Right ventricle myocardium inferior (tissue), 1 donor: ENCODE results near the gene DGUOK. TPM values are rescaled to one million over a fixed set of nuclear protein-coding genes. Genes with fewer than 3 reads are reported as not detected.
"Not testable (repeated sequence)": the region's sequence is repeated elsewhere in the genome, so short reads cannot be mapped to it uniquely, and the experiment has no call there.

Experiments
- ATAC-seq: fragments of 200-7000 bp; cut with Tn5 transposase; one replicate; pipeline ENCODE4 v1.9.1; 2020; ENCODE audit warnings: mild to moderate bottlenecking, moderate library complexity
- DNase-seq: peaks from one replicate; pipeline ENCODE4 v3.0.0; 2021; ENCODE audit errors: missing footprints
- intact Hi-C: fragments of 100-400 bp; cut with DNase I; formaldehyde crosslinking; loops from one replicate; pipeline ENCODE4 v1.11.0; 2022
- total RNA-seq: library from RNA; stranded (reverse); fragmentation: NEBNext Ultra II Directional; extraction: Animal tissue kit (Norgen Biotek cat#: 25700); gene quantifications from one replicate; pipeline ENCODE4 v1.2.1, GENCODE V29; 2021
- donor health status: DM: no; HTN: yes; CAD: no; lungs with severe emphysema.

The DGUOK gene
- total RNA-seq, 1 donor from 2014 or later: 17.9 TPM

- intact Hi-C loops: no loop called here
- ATAC-seq: no peak
- DNase-seq: no peak
Observed at GRCh38 chr2:73937899-73938298, 11.2 kb downstream of the DGUOK start.

GRCh38 chr2:73938718-73939352 is 12.2 kb downstream of the DGUOK start:
- intact Hi-C loops: no loop called here

DNA sequence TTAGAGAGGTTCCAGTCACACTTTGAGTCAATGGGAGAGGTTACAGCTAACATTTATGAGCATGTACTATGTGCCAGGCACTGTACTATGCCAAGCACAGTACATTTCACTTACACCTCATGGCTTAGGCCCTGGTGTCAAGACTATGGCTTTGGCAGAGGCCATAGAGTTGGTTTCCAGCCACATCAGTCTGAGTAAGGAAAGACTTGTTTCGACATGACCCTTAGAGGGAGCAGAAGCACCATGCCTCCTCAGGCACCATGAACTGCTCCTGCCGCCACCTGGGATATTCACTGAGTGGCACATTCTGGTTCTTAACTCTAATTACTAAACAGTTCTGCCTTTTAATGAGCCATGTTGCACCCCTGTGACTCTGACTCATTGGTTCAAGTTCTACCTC is 12.7 kb downstream of the DGUOK start:
- no peak for DNase-seq
- intact Hi-C loops: no loop called here
- ATAC-seq: peak; percentile 81

More at GRCh38 chr2:73938718-73939352, 12.2 kb downstream of the DGUOK start:
- no peak for DNase-seq
- ATAC-seq: no peak

- DNase-seq, intact Hi-C loops, ATAC-seq: not testable (repeated sequence)
Observed at GRCh38 chr2:73940066-73940465, 13.4 kb downstream of the DGUOK start.

DNA sequence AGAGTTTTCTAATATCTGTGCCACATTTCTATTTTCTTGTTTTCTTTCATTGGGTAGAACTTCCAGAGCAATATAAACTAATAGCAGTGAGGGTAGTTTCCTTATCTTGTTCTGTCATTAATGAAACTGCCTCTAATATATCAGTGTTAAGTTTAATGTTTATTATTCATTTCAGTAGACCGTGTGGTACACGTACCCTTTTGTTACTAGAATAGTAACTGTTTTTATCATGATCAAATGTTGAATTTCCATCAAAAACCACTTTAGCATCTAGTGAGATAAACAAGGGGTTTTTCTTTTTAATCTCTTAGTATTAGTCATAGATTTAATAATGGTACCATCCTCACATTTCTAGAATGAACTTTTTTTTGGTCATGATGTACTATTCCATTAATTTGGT is 16.0 kb downstream of the DGUOK start:
- DNase-seq (no peak), ATAC-seq (no peak)
- intact Hi-C loops: no loop called here

GRCh38 chr2:73944714-73945113 is 18.0 kb downstream of the DGUOK start:
- intact Hi-C loops: no loop called here
- ATAC-seq: no peak
- no peak for DNase-seq

DNA sequence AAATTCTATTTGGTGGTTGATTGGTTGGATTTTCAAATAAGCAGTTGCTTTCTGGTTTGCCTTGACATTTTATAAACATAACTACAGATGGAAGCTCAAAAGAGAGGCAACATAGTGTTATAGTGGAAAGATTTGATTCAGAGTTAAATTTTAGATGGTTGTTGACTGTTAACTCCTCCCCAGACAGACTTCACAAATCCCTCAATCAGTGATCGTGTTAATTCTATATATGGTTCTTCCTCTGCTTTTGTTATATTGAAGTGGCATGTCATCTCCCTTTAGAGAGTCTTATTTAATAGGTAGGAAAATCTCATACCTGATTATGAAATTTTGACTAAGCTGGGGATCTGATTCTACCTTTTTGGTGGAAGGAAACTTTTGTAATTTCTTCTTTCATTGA is 19.5 kb downstream of the DGUOK start:
- ATAC-seq: no peak
- intact Hi-C loops: no loop called here

DNA sequence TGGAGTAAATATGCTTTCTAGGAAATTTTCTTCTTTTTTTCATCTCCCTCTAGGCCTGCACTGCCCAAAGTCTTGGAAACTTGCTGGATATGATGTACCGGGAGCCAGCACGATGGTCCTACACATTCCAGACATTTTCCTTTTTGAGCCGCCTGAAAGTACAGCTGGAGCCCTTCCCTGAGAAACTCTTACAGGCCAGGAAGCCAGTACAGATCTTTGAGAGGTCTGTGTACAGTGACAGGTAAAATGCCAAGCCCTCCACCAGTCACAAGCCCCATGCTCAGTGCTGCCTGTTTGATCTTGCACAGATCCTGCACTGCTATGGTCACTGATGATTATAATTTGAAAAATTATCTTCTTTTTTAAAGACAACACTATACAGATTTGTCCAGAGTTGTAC is 20.0 kb downstream of the DGUOK start:
- intact Hi-C loops: no loop called here
- ATAC-seq: no peak

More for the DNA sequence above, 19.5 kb downstream of the DGUOK start:
- no peak for DNase-seq

GRCh38 chr2:73947412-73948018 is 20.8 kb downstream of the DGUOK start:
- ATAC-seq (no peak), DNase-seq (no peak)
- intact Hi-C loops: no loop called here

More for the DNA sequence above, 20.0 kb downstream of the DGUOK start:
- DNase-seq: no peak

DNA sequence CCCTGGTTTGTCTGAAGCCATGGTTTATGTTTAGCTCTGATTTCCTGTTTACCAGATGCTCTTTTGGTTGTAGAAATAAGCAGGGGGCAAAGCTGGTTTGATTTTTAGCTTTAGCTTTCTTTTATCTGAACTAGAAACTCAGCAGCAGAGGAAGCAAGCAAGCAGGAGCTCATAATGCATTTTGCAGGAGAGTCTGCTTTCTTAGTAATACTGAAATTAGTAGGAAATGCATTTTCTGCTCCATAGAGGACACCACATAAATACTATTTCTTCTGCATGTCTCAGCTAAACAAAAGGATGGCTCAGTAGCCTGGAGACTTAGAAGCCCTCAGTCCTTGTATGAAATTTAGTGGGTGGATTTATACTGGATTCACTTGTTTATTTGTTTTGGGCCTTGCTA is 23.1 kb downstream of the DGUOK start:
- intact Hi-C loops: no loop called here
- ATAC-seq (no peak), DNase-seq (no peak)

DNA sequence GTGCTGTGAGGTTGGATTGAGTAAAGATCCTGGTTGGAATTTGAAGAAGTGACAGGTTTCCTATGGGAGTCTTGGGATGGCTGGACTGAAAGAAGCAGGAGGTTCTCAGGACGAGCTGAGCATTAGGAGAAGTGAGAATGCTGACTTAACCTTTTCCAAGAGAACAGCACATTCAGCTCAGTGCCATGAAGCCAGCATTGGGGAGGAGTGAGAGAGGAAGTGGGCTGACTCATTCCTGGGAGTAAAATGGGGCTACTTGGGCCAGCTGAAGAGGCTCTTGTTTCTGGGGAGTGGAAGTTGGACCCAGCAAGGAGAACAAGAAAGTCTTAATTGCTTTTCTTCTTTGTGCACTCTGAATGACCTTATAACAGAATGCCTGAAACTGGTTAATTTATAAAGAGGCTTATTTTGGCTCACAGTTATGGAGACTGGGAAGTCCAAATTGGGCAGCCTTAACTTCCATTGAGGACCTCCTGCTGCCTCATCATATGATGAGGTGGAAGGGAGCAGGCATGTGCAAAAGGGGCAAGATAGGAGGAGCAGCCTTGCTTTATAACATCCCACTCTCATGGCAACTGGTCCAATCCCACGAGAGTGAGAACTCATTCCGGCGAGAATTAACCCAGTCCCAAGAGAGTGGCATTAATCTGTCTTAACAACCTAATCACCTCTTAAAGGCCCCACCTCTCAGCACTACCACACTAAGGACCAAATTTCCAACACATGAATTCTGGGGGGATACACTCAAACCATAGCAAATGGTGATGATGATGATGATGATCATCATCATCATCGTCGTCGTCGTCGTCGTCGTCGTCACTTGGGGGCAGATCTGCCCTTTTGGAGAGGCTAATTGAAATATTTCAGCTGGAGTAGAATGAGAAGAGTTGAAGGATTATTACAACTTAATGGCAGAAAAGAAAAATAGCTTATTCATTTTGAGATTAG is 26.1 kb downstream of the DGUOK start:
- intact Hi-C loops: no loop called here
- ATAC-seq (peak; percentile 69), DNase-seq (no peak)

GRCh38 chr2:73956218-73956865 is 29.7 kb downstream of the DGUOK start:
- no peak for DNase-seq
- intact Hi-C loops: no loop called here
- no peak for ATAC-seq

DNA sequence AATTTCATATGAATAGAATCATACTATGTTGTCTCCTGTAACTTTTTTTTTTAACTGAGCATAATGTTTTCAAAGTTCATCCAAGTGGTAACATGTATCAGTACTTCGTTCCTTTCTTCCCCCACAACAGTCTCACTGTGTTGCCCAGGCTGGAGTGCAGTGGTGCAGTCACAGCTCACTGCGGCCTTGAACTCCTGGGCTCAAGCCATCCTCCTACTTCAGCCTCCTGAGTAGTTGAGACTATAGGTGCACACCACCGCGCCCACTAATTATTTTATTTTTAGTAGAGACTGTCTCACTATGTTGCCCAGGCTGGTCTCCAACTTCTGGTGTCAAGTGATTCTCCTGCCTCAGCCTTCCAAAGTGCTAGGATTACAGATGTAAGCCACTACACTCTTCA is 34.6 kb downstream of the DGUOK start:
- no peak for DNase-seq
- intact Hi-C loops: no loop called here
- ATAC-seq: no peak

DNA sequence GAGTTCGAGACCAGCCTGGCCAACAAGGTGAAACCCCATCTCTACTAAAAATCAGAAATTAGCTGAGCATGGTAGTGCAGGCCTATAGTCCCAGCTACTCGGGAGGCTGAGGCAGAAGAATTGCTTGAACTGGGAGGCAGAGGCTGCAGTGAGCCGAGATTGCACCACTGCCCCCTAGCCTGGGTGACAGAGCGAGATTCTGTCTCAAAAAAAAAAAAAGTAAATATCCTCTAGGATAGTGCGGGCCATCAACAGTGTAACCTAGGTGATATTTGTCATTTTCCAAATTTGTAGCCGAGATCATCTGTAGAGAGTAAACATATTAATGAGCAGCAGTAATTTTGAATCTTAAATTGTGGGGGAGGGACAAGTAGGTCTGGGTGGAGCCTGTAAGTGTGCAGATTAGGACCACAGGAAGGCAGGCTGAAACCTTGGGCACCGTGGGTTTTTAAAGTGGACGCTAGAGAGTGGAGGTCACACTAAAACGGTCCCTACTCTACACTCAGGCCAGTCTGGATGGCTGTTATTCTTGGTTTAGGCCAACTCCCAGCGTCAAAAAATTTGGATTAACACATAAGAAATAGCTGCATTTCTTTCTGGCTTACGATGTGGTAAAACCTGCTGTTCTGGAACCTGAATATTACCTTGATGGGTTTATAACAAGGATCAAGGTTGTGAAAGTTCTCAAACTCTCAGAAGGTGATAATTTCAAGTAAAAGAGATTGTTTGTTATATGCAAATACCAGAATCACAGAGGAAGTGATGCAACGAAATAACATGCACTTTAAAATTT is 35.3 kb downstream of the DGUOK start:
- ATAC-seq (no peak), DNase-seq (no peak)
- intact Hi-C loops: no loop called here

DNA sequence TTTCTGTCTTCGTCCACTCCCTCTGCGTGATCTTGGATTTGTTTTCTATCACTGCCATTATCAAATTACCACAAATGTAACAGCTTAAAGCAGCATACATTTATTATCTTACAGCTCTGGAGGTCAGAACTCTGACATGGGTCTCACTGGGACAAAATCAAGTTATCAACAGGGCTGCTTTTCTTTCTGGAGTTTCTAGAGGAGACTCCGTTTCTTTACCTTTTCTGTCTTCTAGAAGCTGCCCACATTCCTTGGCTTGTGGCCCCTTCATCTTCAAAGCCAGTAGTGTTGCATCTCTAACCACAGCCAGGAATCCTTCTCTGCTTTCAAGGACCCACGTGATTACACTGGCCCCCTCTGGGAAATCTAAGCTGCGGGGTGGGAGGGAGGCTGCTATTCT is 36.1 kb downstream of the DGUOK start:
- ATAC-seq (no peak), DNase-seq (no peak)
- intact Hi-C loops: no loop called here

- ATAC-seq (no peak), DNase-seq (no peak)
- intact Hi-C loops: no loop called here
Observed at GRCh38 chr2:73963385-73964120, 36.9 kb downstream of the DGUOK start.

DNA sequence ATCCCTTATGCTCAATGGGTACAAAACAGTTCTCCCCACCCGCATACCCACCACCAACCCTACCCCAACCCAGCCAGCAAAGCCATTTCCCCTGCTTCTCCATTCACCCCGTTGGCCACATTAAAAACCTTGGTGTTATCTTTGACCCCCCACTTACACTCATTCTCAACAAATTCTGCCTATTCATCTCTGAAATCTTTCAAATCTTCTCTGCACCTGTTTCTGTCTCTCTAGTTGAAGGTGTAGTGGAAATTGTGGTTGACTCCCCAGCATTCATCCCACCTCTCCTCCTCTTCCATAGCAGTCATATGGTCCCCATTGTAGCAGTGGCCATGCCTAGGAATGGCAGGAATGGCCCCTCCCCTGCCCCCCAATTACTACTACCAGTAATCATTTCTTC is 37.5 kb downstream of the DGUOK start:
- DNase-seq (no peak), ATAC-seq (no peak)
- intact Hi-C loops: no loop called here

DNA sequence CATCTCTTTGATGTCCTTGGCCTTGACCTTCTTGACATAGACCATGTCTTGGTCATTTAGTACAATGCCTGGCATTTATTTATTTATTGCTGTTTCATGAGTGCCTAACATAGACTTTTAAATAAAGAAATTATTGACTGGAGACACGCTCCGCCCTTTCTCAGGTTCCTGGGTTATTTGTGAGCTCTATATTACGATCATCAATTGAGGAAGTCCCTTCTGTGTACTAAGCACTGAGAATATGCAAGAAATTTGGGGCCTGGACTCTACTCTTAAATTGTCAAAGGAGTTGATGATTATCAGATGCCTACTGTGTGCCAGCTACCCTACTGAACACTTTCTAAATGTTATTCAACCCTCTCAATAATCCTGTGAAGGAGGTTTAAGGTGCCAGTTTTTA is 38.4 kb downstream of the DGUOK start:
- ATAC-seq: no peak
- intact Hi-C loops: no loop called here
- no peak for DNase-seq
